DMS 273 treated with DMSO at 0.1 percent for 48 hours (cell line): ENCODE measurements around the gene C1orf87.
A peak's percentile ranks its signal among the peaks of the same experiment; 100 is the strongest.

Source experiments
- DNase-seq: peaks from one replicate; lab custom pipeline; 2025; lab: John Stamatoyannopoulos, UW

C1orf87 gene

GRCh38 chr1:60059468-60059867, 14.1 kb downstream of the C1orf87 start:
- peak; percentile 77 for DNase-seq

- no peak for DNase-seq
These were observed 18.2 kb downstream of the C1orf87 start for GRCh38 chr1:60055336-60055735.

- no peak for DNase-seq
These were observed 19.2 kb downstream of the C1orf87 start for GRCh38 chr1:60054374-60054773.

GRCh38 chr1:60052601-60053000, 21.0 kb downstream of the C1orf87 start:
- DNase-seq = peak; percentile 99

- DNase-seq = no peak
These were observed 22.4 kb downstream of the C1orf87 start for GRCh38 chr1:60051191-60051590.

GRCh38 chr1:60049188-60049587, 24.4 kb downstream of the C1orf87 start:
- no peak for DNase-seq

- no peak for DNase-seq
These were observed 28.7 kb downstream of the C1orf87 start for GRCh38 chr1:60044881-60045280.

GRCh38 chr1:60041783-60042182, 31.8 kb downstream of the C1orf87 start:
- DNase-seq = no peak

- DNase-seq = no peak
These were observed 35.9 kb downstream of the C1orf87 start for GRCh38 chr1:60037669-60038068.

GRCh38 chr1:60036856-60037460, 36.6 kb downstream of the C1orf87 start:
- DNase-seq = no peak

- DNase-seq = peak; percentile 18
These were observed 37.6 kb downstream of the C1orf87 start for GRCh38 chr1:60035921-60036320.

- DNase-seq = no peak
These were observed 38.6 kb downstream of the C1orf87 start for GRCh38 chr1:60034999-60035398.

- DNase-seq = no peak
These were observed 40.5 kb downstream of the C1orf87 start for GRCh38 chr1:60033066-60033465.

- DNase-seq = peak; percentile 32
These were observed 42.4 kb downstream of the C1orf87 start for GRCh38 chr1:60031146-60031545.

GRCh38 chr1:60025552-60025951, 48.0 kb downstream of the C1orf87 start:
- no peak for DNase-seq

GRCh38 chr1:60017508-60018205, 55.9 kb downstream of the C1orf87 start:
- DNase-seq = no peak

- DNase-seq = no peak
These were observed 62.9 kb downstream of the C1orf87 start for GRCh38 chr1:60010690-60011089.

- no peak for DNase-seq
These were observed 65.1 kb downstream of the C1orf87 start for GRCh38 chr1:60008500-60008899.

- DNase-seq = no peak
These were observed 72.9 kb downstream of the C1orf87 start for GRCh38 chr1:60000625-60001024.

- no peak for DNase-seq
These were observed 73.8 kb downstream of the C1orf87 start for GRCh38 chr1:59999746-60000145.

GRCh38 chr1:59999006-59999405, 74.6 kb downstream of the C1orf87 start:
- DNase-seq = no peak

GRCh38 chr1:59997479-59998115, 76.0 kb downstream of the C1orf87 start:
- DNase-seq = no peak
